GM15510 (cell line): ENCODE data around the gene CHST8.

Source experiments
- POLR2A ChIP-seq: IDR thresholded peaks from 3 replicates; pipeline ENCODE4 v1.6.1; 2011; ENCODE audit warnings: borderline replicate concordance; ENCODE audit not compliant: insufficient read length; ENCODE audit errors: extremely low read depth

Gene CHST8

GRCh38 chr19:33720155-33720493, 98.4 kb downstream of the CHST8 start:
- TF ChIP-seq POLR2A, result no peak

- no peak for TF ChIP-seq POLR2A
These were observed 99.2 kb downstream of the CHST8 start for GRCh38 chr19:33720691-33721682.

- TF ChIP-seq POLR2A, result no peak
These were observed 100.1 kb downstream of the CHST8 start for GRCh38 chr19:33721735-33722297.

GRCh38 chr19:33722456-33723239, 100.9 kb downstream of the CHST8 start:
- TF ChIP-seq POLR2A, result no peak

- TF ChIP-seq POLR2A, result no peak
These were observed 101.8 kb downstream of the CHST8 start for GRCh38 chr19:33723512-33723911.

- TF ChIP-seq POLR2A, result no peak
These were observed 102.4 kb downstream of the CHST8 start for GRCh38 chr19:33724021-33724720.

GRCh38 chr19:33724721-33725060, 102.9 kb downstream of the CHST8 start:
- TF ChIP-seq POLR2A, result no peak

- TF ChIP-seq POLR2A, result no peak
These were observed 103.8 kb downstream of the CHST8 start for GRCh38 chr19:33725567-33725966.

- TF ChIP-seq POLR2A, result no peak
These were observed 105.0 kb downstream of the CHST8 start for GRCh38 chr19:33726756-33727155.

GRCh38 chr19:33727331-33727998, 105.7 kb downstream of the CHST8 start:
- no peak for TF ChIP-seq POLR2A

GRCh38 chr19:33728141-33728540, 106.4 kb downstream of the CHST8 start:
- TF ChIP-seq POLR2A, result no peak

GRCh38 chr19:33730858-33731607, 109.3 kb downstream of the CHST8 start:
- no peak for TF ChIP-seq POLR2A

GRCh38 chr19:33731881-33732280, 110.1 kb downstream of the CHST8 start:
- TF ChIP-seq POLR2A, result no peak

- TF ChIP-seq POLR2A, result no peak
These were observed 113.2 kb downstream of the CHST8 start for GRCh38 chr19:33734913-33735312.

- no peak for TF ChIP-seq POLR2A
These were observed 114.4 kb downstream of the CHST8 start for GRCh38 chr19:33736158-33736557.

- TF ChIP-seq POLR2A, result no peak
These were observed 115.0 kb downstream of the CHST8 start for GRCh38 chr19:33736787-33737186.
